ENCODE results near the gene PTPRN2.

The PTPRN2 gene

GRCh38 chr7:157873181-157873580 lies 714.4 kb downstream of the PTPRN2 start:
- H3K14ac ChIP-seq (ENCODE audit: low read length), result peak overlapping the region; percentile 73
- H3K9ac ChIP-seq (ENCODE audit: low read depth, low read length, poor library complexity), result peak overlapping the region; percentile 66
- peaks cover 11 to 12% of the 10 kb centered on the region in 2 donors for H3K4me1 ChIP-seq (ENCODE audit: control insufficient read depth in 2 of 2, insufficient read depth in 1 of 2, low read depth in 1 of 2, low read length in 2 of 2)
- H3K4ac ChIP-seq (ENCODE audit: low read length), result no peak overlapping the region
- no peak for DNase-seq (ENCODE audit: low spot score)
- no peaks in the 10 kb centered on the region for H3K36me3 ChIP-seq (replicated peaks in 1 of 2; ENCODE audit: control insufficient read depth in 2 of 2, insufficient read depth in 2 of 2, low read length in 2 of 2)
- peak overlapping the region; percentile 23 for H2AFZ ChIP-seq (ENCODE audit: low read length)
- H2AK5ac ChIP-seq (ENCODE audit: low read depth, low read length), result peak overlapping the region; percentile 94
- H4K8ac ChIP-seq (ENCODE audit: low read depth, low read length), result no peak overlapping the region
- H3K27me3 ChIP-seq (ENCODE audit: control insufficient read depth in 3 of 3, insufficient read depth in 3 of 3, low read depth in 1 of 3, low read length in 3 of 3), result no peaks in the 10 kb centered on the region
- peak overlapping the region; percentile 61 for H4K91ac ChIP-seq (ENCODE audit: low read depth, low read length, poor library complexity)
- peak overlapping the region; percentile 63 for H2BK12ac ChIP-seq (ENCODE audit: low read length)
- peaks cover 3% of the 10 kb centered on the region for H3K79me1 ChIP-seq (ENCODE audit: low read depth, low read length)
- peak overlapping the region; percentile 29 for H2BK5ac ChIP-seq (ENCODE audit: low read length)
- peak overlapping the region; percentile 81 for H2BK15ac ChIP-seq (ENCODE audit: low read length)
- H3K4me2 ChIP-seq (ENCODE audit: insufficient read depth, low read length, poor library complexity, severe bottlenecking), result no peak overlapping the region
- no peak overlapping the region for H3K23ac ChIP-seq (ENCODE audit: low read depth, low read length, poor library complexity)
- H3K18ac ChIP-seq (ENCODE audit: low read length), result peak overlapping the region; percentile 81
- H3K9me3 ChIP-seq (replicated peaks in 1 of 2; ENCODE audit: control insufficient read depth in 2 of 2, insufficient read depth in 1 of 2, low read depth in 1 of 2, low read length in 2 of 2), result peaks cover 3 to 4% of the 10 kb centered on the region in 2 donors
- H3K4me3 ChIP-seq (ENCODE audit: low read length in 2 of 2), result no peak overlapping the region
- no peak overlapping the region for H3K27ac ChIP-seq (replicated peaks; ENCODE audit: low read length)
- WGBS, 2 donors (ENCODE audit: extremely low coverage in 2 of 2, insufficient read length in 2 of 2, insufficient replicate concordance in 1 of 2), result no CpG with 5 or more reads among the region's 30 CpGs
- peak overlapping the region; percentile 78 for H2BK120ac ChIP-seq (ENCODE audit: low read depth, low read length)

GRCh38 chr7:157872447-157872846 lies 715.2 kb downstream of the PTPRN2 start:
- H3K4me3 ChIP-seq (ENCODE audit: low read length in 2 of 2), result no peak overlapping the region
- H2BK5ac ChIP-seq (ENCODE audit: low read length), result peak overlapping the region; percentile 29
- H2BK15ac ChIP-seq (ENCODE audit: low read length), result peak overlapping the region; percentile 81
- H3K79me1 ChIP-seq (ENCODE audit: low read depth, low read length), result peaks cover 3% of the 10 kb centered on the region
- no peak overlapping the region for H2BK12ac ChIP-seq (ENCODE audit: low read length)
- H3K27me3 ChIP-seq (ENCODE audit: control insufficient read depth in 3 of 3, insufficient read depth in 3 of 3, low read depth in 1 of 3, low read length in 3 of 3), result no peaks in the 10 kb centered on the region
- no peak overlapping the region for H3K23ac ChIP-seq (ENCODE audit: low read depth, low read length, poor library complexity)
- no peak overlapping the region for H3K4ac ChIP-seq (ENCODE audit: low read length)
- peak overlapping the region; percentile 20 for H3K18ac ChIP-seq (ENCODE audit: low read length)
- no peak overlapping the region for H3K27ac ChIP-seq (replicated peaks; ENCODE audit: low read length)
- peak overlapping the region; percentile 23 for H2AFZ ChIP-seq (ENCODE audit: low read length)
- no peak overlapping the region for H3K4me2 ChIP-seq (ENCODE audit: insufficient read depth, low read length, poor library complexity, severe bottlenecking)
- H3K36me3 ChIP-seq (replicated peaks in 1 of 2; ENCODE audit: control insufficient read depth in 2 of 2, insufficient read depth in 2 of 2, low read length in 2 of 2), result no peaks in the 10 kb centered on the region
- peak overlapping the region; percentile 94 for H2AK5ac ChIP-seq (ENCODE audit: low read depth, low read length)
- peaks cover 9% of the 10 kb centered on the region in 2 donors for H3K9me3 ChIP-seq (replicated peaks in 1 of 2; ENCODE audit: control insufficient read depth in 2 of 2, insufficient read depth in 1 of 2, low read depth in 1 of 2, low read length in 2 of 2)
- H3K14ac ChIP-seq (ENCODE audit: low read length), result peak overlapping the region; percentile 73
- WGBS, 2 donors (ENCODE audit: extremely low coverage in 2 of 2, insufficient read length in 2 of 2, insufficient replicate concordance in 1 of 2), result no CpG with 5 or more reads among the region's 12 CpGs
- no peak overlapping the region for H4K8ac ChIP-seq (ENCODE audit: low read depth, low read length)
- no peak for DNase-seq (ENCODE audit: low spot score)
- H4K91ac ChIP-seq (ENCODE audit: low read depth, low read length, poor library complexity), result peak overlapping the region; percentile 22
- peak overlapping the region; percentile 78 for H2BK120ac ChIP-seq (ENCODE audit: low read depth, low read length)
- no peak overlapping the region for H3K9ac ChIP-seq (ENCODE audit: low read depth, low read length, poor library complexity)
- H3K4me1 ChIP-seq (ENCODE audit: control insufficient read depth in 2 of 2, insufficient read depth in 1 of 2, low read depth in 1 of 2, low read length in 2 of 2), result peaks cover 11 to 12% of the 10 kb centered on the region in 2 donors

GRCh38 chr7:157871681-157872080 lies 715.9 kb downstream of the PTPRN2 start:
- H3K4me1 ChIP-seq (ENCODE audit: control insufficient read depth in 2 of 2, insufficient read depth in 1 of 2, low read depth in 1 of 2, low read length in 2 of 2), result peaks cover 11 to 12% of the 10 kb centered on the region in 2 donors
- no CpG with 5 or more reads among the region's 4 CpGs for WGBS, 2 donors (ENCODE audit: extremely low coverage in 2 of 2, insufficient read length in 2 of 2, insufficient replicate concordance in 1 of 2)
- H3K27ac ChIP-seq (replicated peaks; ENCODE audit: low read length), result no peak overlapping the region
- no peak overlapping the region for H2AK5ac ChIP-seq (ENCODE audit: low read depth, low read length)
- peaks cover 3% of the 10 kb centered on the region for H3K79me1 ChIP-seq (ENCODE audit: low read depth, low read length)
- no peak for DNase-seq (ENCODE audit: low spot score)
- no peaks in the 10 kb centered on the region for H3K36me3 ChIP-seq (replicated peaks in 1 of 2; ENCODE audit: control insufficient read depth in 2 of 2, insufficient read depth in 2 of 2, low read length in 2 of 2)
- H3K4ac ChIP-seq (ENCODE audit: low read length), result no peak overlapping the region
- no peak overlapping the region for H3K9ac ChIP-seq (ENCODE audit: low read depth, low read length, poor library complexity)
- H3K9me3 ChIP-seq (replicated peaks in 1 of 2; ENCODE audit: control insufficient read depth in 2 of 2, insufficient read depth in 1 of 2, low read depth in 1 of 2, low read length in 2 of 2), result peaks cover 9 to 10% of the 10 kb centered on the region in 2 donors
- no peak overlapping the region for H3K18ac ChIP-seq (ENCODE audit: low read length)
- H2AFZ ChIP-seq (ENCODE audit: low read length), result no peak overlapping the region
- H4K8ac ChIP-seq (ENCODE audit: low read depth, low read length), result peak overlapping the region; percentile 8
- no peak overlapping the region for H3K23ac ChIP-seq (ENCODE audit: low read depth, low read length, poor library complexity)
- H2BK12ac ChIP-seq (ENCODE audit: low read length), result no peak overlapping the region
- no peak overlapping the region for H2BK120ac ChIP-seq (ENCODE audit: low read depth, low read length)
- H3K14ac ChIP-seq (ENCODE audit: low read length), result no peak overlapping the region
- H2BK15ac ChIP-seq (ENCODE audit: low read length), result no peak overlapping the region
- H3K27me3 ChIP-seq (ENCODE audit: control insufficient read depth in 3 of 3, insufficient read depth in 3 of 3, low read depth in 1 of 3, low read length in 3 of 3), result no peaks in the 10 kb centered on the region
- H3K4me2 ChIP-seq (ENCODE audit: insufficient read depth, low read length, poor library complexity, severe bottlenecking), result no peak overlapping the region
- no peak overlapping the region for H2BK5ac ChIP-seq (ENCODE audit: low read length)
- H3K4me3 ChIP-seq (ENCODE audit: low read length in 2 of 2), result no peak overlapping the region
- no peak overlapping the region for H4K91ac ChIP-seq (ENCODE audit: low read depth, low read length, poor library complexity)

DNA sequence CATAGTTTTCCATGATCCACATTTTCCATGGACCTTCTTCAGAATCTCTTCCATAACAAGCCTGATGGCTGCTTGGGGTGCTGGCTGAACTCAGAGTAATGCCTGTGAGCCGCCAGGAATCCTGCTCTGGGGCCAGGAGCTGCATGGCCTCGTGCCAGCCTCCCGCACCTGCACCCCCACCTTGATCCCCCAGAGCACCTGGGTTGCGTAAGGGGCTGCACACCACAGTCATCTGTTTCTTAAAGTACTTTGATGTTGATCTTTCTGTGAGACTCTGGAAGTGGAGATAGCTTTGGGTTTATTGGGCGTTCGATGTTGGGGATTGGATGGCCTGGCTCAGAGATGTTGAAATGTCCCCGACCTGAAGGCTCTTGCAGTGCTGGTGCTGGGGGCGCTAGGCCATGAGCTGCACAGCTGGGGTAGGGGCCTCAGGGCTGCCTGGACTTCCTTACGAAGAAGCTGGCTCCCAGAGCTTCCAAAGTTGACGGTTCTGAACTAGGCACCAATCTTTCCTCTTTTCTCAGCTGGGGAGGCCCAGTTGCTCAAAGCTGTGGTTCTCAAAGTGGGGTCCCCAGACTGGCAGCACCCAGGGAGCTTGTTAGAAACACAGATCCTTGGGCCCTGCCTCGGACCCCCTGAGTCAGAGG lies 716.9 kb downstream of the PTPRN2 start:
- Histone ChIP-seq H2BK12ac (ENCODE audit: low read length) (no peak overlapping the region), H3K4me2 (ENCODE audit: insufficient read depth, low read length, poor library complexity, severe bottlenecking) (no peak overlapping the region), H3K4ac (ENCODE audit: low read length) (no peak overlapping the region), H2BK5ac (ENCODE audit: low read length) (peak overlapping the region; percentile 44), H3K27ac (replicated peaks; ENCODE audit: low read length) (no peak overlapping the region), H3K27me3 (ENCODE audit: control insufficient read depth in 3 of 3, insufficient read depth in 3 of 3, low read depth in 1 of 3, low read length in 3 of 3) (no peaks in the 10 kb centered on the region), H3K4me1 (ENCODE audit: control insufficient read depth in 2 of 2, insufficient read depth in 1 of 2, low read depth in 1 of 2, low read length in 2 of 2) (peaks cover 12% of the 10 kb centered on the region in 2 donors), H3K14ac (ENCODE audit: low read length) (no peak overlapping the region), H3K23ac (ENCODE audit: low read depth, low read length, poor library complexity) (no peak overlapping the region), H2AFZ (ENCODE audit: low read length) (no peak overlapping the region), H2BK120ac (ENCODE audit: low read depth, low read length) (no peak overlapping the region), H2AK5ac (ENCODE audit: low read depth, low read length) (peak overlapping the region; percentile 50), H3K18ac (ENCODE audit: low read length) (peak overlapping the region; percentile 33), H2BK15ac (ENCODE audit: low read length) (no peak overlapping the region), H3K9me3 (replicated peaks in 1 of 2; ENCODE audit: control insufficient read depth in 2 of 2, insufficient read depth in 1 of 2, low read depth in 1 of 2, low read length in 2 of 2) (peaks cover 13 to 14% of the 10 kb centered on the region in 2 donors), H3K79me1 (ENCODE audit: low read depth, low read length) (peaks cover 3% of the 10 kb centered on the region), H3K36me3 (replicated peaks in 1 of 2; ENCODE audit: control insufficient read depth in 2 of 2, insufficient read depth in 2 of 2, low read length in 2 of 2) (no peaks in the 10 kb centered on the region), H4K91ac (ENCODE audit: low read depth, low read length, poor library complexity) (no peak overlapping the region), H3K4me3 (ENCODE audit: low read length in 2 of 2) (no peak overlapping the region), H4K8ac (ENCODE audit: low read depth, low read length) (no peak overlapping the region), H3K9ac (ENCODE audit: low read depth, low read length, poor library complexity) (no peak overlapping the region)
- no peak for DNase-seq (ENCODE audit: low spot score)
- no CpG with 5 or more reads among the region's 11 CpGs for WGBS, 2 donors (ENCODE audit: extremely low coverage in 2 of 2, insufficient read length in 2 of 2, insufficient replicate concordance in 1 of 2)
